NOMO-1 (cell line): ENCODE data around the gene DCTN2.
"Not testable (repeated sequence)": the region's sequence is repeated elsewhere in the genome, so short reads cannot be mapped to it uniquely, and the experiment has no call there.

Experiments
- DNase-seq, 2 experiments: peaks; one replicate each; lab custom pipeline; 2025; ENCODE audit not compliant: unreplicated experiment in 2 of 2; lab: John Stamatoyannopoulos, UW

DCTN2 gene

DNA sequence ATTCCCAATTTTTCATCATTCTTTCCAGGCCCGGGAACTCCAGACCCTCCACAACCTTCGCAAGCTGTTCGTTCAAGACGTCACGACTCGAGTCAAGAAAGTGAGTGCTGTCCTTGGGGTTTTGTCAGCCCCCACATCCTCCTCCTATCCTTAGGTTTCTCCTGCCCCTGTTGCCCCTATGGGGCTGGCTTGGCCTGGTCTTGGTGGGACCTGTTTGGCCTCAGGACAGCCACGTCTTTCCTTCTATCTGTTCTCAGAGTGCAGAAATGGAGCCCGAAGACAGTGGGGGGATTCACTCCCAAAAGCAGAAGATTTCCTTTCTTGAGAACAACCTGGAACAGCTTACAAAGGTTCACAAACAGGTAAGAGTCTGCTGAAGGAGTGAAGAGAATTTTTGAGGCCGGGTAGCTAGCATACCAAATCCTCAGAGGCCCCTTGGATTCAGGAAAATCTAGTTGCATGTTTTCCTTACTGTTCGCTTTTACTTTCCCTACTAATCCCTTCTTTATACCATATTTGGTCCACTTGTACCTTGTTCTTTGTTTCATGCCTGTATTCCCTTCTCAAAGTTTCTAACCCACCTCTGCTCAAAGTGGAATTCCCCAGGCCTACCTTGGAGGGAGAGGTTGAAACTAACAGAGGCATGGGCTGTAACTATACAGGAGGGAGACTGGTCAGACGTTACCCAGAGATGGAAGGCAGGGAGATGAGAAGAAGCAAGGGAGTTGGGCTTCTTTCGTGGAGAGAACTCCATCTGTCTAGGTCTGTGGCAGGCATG lies 31.2 kb upstream of the DCTN2 start:
- DNase-seq = no peak

DNA sequence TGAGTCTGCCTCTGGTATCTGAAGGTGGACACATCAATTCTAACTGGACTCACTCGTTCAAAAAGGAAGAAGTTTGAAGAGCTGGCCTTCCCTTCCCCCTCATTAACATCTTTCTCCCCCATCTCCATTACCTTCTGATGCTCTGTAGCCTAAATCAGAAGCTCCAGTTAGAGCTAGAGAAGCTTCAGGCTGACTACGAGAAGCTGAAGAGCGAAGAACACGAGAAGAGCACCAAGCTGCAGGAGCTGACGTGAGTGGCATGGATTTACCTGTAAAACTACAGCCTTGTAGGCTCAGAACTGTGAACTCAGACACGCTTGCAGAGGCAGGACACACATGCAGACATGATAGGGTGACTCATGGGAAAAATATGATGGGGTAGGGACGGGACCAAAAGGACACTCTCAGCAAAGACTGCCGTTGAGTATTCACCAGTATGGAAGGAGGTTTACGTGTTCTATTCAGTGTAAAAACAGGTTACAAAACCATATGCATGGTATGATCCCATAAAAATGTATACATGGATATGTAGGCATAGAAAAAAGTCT lies 29.7 kb upstream of the DCTN2 start:
- DNase-seq = no peak

DNA sequence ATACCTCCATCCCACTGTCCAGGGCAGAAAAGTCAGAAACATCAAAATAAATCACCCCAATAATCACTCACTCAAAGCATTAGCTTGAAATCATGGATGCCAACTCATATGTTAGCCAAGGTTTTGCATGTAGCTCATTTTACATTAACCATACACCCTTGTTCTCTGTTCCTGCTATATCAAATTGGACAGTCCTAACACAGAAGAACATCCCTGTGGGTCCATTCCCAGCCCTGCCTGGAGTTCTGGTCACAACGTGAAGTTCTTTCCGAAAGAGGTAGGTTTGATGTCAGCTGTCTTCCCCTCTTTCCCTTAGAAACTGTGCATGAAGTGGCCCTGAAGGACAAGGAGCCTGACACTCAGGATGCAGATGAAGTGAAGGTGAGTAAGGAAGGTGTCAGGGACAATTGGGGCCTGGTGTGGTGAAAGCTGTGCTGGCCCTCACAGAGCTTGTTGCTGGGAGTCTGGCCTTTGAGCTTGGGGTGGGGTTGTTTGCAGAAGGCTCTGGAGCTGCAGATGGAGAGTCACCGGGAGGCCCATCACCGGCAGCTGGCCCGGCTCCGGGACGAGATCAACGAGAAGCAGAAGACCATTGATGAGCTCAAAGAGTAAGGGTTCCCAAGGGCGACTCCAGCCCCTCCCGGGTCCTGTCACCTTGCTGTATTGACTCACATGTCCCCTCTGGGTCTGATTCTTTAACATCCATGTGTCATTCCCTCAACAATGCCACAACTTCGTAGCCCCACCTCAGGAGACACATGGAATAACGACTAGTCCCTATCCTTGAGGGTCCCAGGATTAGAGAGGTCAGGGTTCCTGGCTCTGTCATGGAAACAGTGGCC lies 29.0 kb upstream of the DCTN2 start:
- no peak for DNase-seq

DNA sequence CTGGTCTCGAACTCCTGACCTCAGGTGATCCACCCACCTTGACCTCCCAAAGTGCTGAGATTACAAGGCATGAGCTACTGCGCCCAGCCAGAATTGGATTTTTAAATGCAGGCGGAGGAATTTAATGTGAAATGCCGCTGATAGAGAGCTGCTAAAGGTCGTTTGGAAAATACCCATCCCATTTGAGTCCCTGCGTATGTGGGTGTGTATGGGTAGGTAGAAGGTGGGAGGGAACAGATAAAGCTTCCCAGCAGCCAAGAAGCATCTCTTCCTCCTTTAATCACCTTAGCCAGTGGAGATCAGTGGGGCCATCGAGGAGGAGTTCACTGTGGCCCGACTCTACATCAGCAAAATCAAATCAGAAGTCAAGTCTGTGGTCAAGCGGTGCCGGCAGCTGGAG lies 27.8 kb upstream of the DCTN2 start:
- DNase-seq = no peak

DNA sequence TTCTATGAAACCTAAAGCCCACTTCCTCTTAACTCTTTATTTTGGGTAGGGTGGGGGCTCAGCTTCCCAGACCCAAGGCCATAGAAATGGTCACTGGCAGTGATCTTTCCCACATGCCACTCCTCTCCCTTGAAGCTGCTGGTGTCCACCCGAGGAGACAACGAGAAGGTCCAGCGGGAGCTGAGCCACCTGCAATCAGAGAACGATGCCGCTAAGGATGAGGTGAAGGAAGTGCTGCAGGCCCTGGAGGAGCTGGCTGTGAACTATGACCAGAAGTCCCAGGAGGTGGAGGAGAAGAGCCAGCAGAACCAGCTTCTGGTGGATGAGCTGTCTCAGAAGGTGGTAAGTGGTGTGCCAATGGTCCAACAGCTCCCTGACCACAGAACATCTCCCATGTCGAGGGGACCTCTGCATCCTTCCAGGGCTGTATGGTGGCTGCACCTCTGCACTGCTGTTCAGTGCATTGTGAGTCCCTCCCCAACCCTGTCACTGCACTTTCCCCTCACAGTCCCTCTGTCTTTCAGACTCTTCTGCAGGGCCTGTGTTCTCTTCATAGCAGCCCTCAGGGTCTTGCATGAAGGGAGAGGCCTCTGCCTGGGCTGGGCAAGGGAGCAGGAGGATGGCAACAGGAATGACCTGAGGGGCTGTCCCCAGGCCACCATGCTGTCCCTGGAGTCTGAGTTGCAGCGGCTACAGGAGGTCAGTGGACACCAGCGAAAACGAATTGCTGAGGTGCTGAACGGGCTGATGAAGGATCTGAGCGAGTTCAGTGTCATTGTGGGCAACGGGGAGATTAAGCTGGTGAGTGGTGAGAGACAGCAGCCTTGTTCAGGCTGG lies 25.2 kb upstream of the DCTN2 start:
- no peak for DNase-seq

DNA sequence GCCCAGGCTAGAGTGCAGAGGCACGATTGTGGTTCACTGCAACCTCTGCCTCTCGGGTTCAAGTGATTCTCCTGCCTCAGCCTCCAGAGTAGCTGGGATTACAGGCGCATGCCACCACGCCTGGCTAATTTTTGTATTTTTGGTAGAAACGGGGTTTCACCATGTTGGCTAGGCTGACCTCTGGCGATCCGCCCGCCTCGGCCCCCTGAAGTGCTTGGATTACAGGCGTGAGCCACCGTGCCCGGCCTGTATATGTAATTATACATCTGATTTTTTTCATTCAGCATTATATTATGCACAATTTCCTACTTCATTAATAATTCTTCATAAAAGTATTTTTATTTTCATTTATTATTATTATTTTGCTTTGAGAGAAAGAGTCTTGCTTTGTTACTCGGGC lies 23.4 kb upstream of the DCTN2 start:
- DNase-seq = not testable (repeated sequence)

DNA sequence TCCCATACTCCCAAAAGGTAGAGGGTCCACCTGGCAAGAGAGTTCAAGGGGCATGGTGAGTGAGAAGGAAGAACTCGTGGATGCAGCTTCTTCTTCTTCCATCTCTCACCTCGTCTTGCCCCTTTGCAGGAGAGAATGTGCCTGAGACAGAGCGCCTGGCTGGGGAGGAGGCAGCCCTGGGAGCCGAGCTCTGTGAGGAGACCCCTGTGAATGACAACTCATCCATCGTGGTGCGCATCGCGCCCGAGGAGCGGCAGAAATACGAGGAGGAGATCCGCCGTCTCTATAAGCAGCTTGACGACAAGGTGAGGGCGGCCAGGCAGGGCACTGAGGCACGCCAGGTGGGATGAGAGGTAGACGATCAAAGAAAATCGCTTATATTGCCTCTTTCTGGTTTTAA lies 22.9 kb upstream of the DCTN2 start:
- no peak for DNase-seq

DNA sequence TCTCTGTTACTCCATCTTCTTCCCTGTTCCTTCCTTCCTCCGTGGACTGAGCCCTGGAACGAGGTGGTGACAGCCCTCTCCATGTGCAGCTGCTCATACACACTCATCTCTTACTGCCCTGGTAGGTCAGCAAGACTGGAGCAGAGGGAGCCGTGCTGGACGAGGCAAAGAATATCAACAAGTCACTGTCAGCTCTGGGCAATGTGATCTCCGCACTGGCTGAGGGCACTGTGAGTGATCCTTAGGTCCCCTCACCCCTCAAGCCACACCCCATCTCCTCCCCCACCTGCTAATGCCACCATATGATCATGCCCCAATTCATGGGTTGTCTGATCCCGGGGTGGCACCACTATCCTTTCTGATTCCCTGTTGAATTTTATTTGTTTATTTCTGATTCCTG lies 21.8 kb upstream of the DCTN2 start:
- no peak for DNase-seq

DNA sequence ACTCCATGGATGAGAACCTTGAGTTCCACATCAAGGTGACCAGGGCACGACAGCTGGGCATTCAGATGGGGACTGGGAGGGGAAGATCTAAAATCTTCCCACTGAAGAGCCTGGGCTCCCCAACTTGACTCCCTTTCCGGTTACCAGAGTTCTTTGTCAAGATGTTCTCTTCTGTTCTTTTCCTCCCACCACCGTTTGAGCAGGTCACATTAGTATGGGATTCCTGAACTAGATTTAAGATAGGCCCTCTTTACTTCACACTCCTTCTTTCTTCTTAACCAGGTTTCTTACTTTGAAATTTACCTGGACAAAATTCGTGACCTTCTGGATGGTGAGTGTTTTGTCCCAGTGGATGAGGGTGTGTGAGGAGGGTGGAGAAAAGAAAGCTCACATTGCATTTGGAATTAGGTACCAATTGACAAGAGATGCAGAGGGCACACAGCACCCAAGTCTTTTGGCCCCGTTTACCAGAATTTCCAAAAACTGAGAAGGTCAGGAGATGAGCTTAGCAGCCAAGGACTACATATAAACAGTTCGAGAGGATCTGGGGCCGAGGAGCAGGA lies 17.3 kb upstream of the DCTN2 start:
- no peak for DNase-seq

DNA sequence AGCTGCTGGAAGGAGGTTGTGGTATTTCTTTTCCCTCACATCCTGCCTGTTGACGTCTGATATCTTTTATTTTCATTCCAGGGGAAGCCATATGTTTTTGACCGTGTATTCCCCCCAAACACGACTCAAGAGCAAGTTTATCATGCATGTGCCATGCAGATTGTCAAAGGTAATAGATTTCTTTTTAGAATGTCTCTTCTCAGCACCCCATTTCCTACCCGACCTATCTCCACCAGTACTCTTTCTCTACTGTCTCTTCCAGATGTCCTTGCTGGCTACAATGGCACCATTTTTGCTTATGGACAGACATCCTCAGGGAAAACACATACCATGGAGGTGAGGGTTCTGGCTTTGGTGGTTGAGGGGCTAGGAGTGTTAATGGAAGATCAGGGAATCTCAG lies 16.4 kb upstream of the DCTN2 start:
- DNase-seq = no peak

DNA sequence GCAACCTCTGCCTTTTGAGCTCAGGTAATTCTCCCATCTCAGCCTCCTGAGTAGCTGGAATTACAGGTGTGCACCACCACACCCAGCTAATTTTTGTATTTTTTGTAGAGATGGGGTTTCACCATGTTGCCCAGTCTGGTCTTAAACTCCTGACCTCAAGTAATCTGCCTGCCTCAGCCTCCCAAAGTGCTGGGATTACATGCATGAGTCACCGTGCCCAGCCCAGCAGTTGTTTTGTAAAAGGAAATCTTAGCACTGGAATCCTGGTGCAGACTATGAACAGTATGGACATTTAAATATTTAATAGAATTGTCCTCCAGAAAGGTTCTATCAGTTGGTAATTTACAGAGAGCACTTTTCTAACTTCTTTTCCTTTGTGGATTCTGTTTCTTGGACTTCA lies 14.1 kb upstream of the DCTN2 start:
- DNase-seq = not testable (repeated sequence)

DNA sequence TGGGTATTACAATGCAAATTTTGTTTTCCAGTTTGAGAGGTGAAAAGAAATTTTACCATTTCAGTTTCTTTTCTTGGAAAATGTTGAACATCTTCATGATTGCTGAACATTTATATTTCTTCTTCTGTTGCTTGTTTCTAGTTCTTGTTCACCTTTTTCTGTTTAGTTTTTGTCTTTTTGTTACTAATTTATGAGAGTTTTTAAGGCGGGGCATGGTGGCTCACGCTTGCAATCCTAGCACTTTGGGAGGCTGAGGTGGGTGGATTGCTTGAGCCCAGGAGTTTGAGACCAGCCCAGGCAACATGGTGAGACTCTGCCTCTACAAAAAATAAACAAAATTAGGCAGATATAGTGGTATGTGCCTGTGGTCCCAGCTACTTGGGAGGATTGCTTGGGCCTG lies 13.5 kb upstream of the DCTN2 start:
- no peak for DNase-seq

DNA sequence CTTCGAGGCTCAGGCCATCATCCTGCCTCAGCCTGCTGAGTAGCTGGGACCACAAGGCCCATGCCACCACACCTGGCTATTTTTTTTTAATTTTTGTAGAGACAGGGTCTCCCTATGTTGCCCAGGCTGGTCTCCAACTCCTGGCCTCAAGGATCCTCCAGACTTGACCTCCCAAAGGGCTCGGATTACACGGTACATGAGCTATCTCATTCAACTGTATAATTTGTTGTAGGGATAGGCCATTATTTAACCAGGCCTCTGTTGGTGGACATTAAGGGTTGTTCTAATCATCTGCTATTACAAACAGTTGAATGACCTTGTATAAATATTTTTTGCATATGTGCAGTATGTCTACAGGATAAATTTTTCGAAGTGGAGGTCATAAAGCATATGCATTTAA lies 11.9 kb upstream of the DCTN2 start:
- no peak for DNase-seq

DNA sequence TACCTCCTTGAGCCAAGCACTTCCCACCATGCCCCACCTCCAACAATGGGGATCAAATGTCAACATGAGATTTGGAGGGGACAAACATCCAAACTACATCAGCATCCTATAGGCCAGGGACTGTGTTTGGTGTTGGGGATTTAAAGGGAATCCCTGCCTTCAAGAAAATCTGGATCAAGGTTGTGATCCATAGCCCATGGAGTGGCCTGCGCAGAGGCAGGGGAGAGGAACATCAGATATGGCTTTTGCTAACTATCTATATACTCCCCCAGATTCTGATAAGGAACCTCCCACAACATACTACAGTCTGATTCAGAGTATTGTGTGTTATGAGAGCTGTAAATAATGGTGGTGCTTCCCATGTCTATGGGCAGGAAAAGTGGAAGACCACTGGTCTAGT lies 7.9 kb upstream of the DCTN2 start:
- no peak for DNase-seq

DNA sequence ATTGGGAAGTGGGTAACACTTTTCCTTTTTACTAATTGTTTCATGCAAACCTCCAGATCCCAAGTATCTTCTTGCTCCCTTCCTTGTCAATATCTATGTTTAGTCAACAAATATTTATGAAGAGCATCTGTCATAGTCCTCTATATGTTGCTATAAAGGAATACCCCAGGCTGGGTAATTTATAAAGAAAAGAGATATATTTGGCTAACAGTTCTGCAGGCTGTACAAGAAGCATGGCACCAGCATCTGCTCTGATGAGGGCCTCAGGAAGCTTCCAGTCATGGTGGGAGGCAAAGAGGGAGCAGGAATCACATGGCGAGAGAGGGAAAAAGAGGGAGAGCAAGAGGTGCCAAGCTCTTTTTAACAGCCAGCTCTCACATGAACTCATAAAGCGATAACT lies 7.5 kb upstream of the DCTN2 start:
- DNase-seq = no peak

DNA sequence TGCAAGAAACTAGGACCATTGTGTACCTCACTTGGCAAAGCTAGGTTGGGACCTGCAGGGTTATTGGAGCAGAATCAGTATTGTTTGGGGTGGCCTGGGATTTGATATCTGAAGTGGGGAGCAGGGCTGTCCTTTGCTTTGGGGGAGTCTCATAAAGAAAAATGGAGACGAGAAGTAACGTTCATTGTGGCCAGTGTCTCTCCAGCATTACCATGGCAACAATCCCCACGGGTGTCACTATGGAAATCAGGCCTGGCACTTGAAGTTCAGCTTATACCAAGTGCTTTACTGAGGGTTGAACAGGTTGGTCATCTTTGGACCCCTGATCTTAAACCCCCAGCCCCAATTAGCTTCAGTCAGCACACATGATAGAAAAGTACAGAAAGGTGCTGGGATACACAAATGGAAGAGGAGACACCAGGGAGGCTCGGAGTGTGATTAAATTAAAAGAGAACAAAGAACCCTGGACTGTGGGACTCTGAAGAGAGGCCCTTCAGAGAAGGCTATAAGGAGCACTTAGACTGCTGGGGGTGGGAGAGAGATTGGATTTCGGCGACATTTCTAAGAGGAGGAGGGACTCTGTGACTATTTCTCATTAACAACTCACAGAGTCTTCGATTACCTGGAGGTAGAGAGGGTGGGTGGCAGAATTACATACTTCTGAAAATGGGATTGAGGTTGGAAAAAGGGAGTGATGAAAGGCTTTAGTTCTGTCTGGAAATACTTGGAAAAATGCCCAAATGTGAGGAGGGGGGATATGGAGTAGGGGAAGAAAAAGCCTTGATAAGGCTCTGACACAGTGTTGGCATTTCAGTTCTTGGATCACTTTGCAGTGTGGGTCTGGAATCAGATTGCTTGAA lies 6.6 kb upstream of the DCTN2 start:
- no peak for DNase-seq

DNA sequence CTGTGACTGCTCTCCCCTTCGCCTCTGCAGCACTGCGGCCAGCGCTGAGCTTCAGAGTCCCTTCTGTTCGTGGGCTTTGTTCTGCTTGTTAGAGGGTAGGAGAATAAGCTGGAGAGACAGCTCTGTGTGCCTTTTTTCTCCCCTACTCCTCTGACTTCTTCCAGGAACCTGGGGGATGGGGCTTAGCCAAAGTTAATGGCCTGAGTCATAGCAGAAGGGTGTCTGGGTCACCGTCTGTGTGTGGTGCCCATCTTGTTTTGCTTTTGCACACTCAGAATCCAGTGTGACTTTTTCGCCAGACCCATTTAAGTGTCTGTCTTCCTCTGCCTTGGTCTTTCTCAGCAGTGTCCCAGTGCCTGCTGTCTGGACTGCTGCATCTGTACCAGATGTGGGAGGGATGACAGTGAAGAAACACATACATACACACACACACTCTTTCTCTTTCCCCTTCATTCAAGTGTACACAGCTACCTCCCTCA lies 5.9 kb upstream of the DCTN2 start:
- DNase-seq = no peak

DNA sequence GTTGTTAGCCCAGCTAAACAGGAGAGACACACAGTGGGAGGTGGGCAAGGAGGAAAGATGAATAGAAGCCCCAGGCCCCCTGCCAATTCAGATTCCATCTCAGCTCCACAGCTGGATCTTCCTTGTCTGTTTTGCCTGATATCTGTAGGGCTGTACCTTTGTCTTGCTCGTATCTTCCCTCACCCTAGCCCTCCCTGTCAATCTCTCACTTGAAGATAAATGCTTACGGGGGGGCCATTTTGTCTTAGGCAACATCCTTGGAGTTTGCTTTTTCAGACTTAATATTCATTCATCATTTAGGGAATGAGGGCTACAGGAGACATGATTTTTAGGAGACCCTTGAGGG lies 5.3 kb upstream of the DCTN2 start:
- DNase-seq = no peak

DNA sequence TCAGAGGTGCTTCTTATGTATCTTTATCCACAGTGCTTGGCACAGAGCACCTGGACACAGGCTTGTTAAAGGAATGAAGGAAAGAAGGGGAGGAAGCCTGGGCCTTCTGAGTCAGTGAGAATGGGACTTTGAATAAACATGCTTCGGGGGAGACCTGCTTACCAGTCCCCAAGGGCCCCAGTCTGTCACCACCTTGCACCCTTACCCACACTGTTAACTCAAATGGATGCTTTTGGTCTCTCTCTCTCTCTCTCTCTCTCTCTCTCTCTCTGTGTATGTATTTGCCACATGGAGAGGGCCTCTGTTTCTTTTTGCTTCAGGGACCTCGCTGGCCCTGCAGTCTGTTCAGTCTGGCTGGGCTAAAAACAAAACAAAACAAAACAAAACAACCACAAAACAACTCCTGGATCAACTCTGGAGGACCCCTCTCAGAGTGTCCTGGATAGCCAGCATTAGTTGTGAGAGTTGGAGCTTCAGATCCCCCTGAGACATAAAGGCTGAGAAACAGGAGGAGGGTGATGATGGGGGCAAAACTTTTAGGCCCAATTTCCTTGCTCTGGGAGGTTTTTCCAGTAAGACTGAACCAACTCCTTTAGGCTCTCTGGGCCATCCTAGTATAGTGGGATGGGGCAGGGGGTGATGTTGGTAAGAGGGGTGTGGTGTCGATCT lies 4.8 kb upstream of the DCTN2 start:
- no peak for DNase-seq
